Prostate gland (tissue), 2 donors: ENCODE results near the gene AVPI1. TPM values are rescaled to one million over a fixed set of nuclear protein-coding genes. Genes with fewer than 3 reads are reported as not detected.

Experiments used
- DNase-seq: peaks from one replicate; pipeline ENCODE4 v3.0.0-alpha.2; 2019; ENCODE audit warnings: low spot score
- H3K27ac ChIP-seq, 2 donors: fragments of 200-600 bp; sonication (generic); 2 replicates each; pipeline ENCODE4 v1.5.1; 2017 to 2019
- H3K27me3 ChIP-seq: fragments of 200-600 bp; sonication (generic); replicated peaks from 2 replicates; pipeline ENCODE4 v1.5.1; 2019; ENCODE audit not compliant: insufficient read depth
- H3K36me3 ChIP-seq, 2 donors: fragments of 200-600 bp; sonication (generic); 1 replicate in 1 of 2; 2 replicates in 1 of 2; pipeline versions ENCODE4 v1.5.1 to v1.8.1; 2017 to 2019
- H3K4me1 ChIP-seq: fragments of 200-600 bp; sonication (generic); replicated peaks from 2 replicates; pipeline ENCODE4 v1.5.1; 2019
- H3K4me3 ChIP-seq, 2 donors: fragments of 200-600 bp; sonication (generic); 2 replicates each; pipeline ENCODE4 v1.5.1; 2017 to 2019
- H3K9me3 ChIP-seq: fragments of 200-600 bp; sonication (generic); 2 replicates; pipeline ENCODE4 v1.5.1; 2017
- CTCF ChIP-seq, 4 experiments: fragments of 200-600 bp in 2 of 4; fragments of 450-650 bp in 2 of 4; sonication (generic) in 2 of 4; IDR thresholded peaks; 1 replicate in 3 of 4; 2 replicates in 1 of 4; pipeline ENCODE4 v1.5.1; 2016 to 2019; ENCODE audit warnings: antibody characterized with exemption in 4 of 4, mild to moderate bottlenecking in 2 of 4, moderate library complexity in 2 of 4
- POLR2A ChIP-seq: fragments of 450-650 bp; IDR thresholded peaks from one replicate; pipeline ENCODE4 v1.6.1; 2016; ENCODE audit warnings: antibody characterized with exemption, mild to moderate bottlenecking
- POLR2AphosphoS5 ChIP-seq: sonication (generic); formaldehyde crosslinking; IDR thresholded peaks from one replicate; pipeline ENCODE4 v1.6.1; 2017; ENCODE audit warnings: antibody characterized with exemption
- WGBS: methylation state at CpG from one replicate; pipeline ENCODE4 v1.1.5; 2018; 5-methylcytosine and 5-hydroxymethylcytosine counted together
- intact Hi-C: fragments of 100-400 bp; cut with DNase I; formaldehyde crosslinking; loops from one replicate; pipeline ENCODE4 v1.14.2; 2022
- total RNA-seq, 2 donors: library from RNA; depleted of rRNA; stranded (reverse); fragments of >200 nt; gene quantifications; one replicate each; pipeline ENCODE4 v1.1.0, GENCODE V29; 2016

Gene AVPI1
- total RNA-seq, 2 donors from 2014 or later: 17.0 to 28.6 TPM

GRCh38 chr10:97732052-97732359, 45.0 kb upstream of the AVPI1 start:
- no peaks in the 10 kb centered on the region for H3K27me3 ChIP-seq
- no peaks in the 10 kb centered on the region for H3K4me1 ChIP-seq
- H3K36me3 ChIP-seq: no peaks in the 10 kb centered on the region
- H3K9me3 ChIP-seq: no peaks in the 10 kb centered on the region
- no peak for DNase-seq
- TF ChIP-seq CTCF (IDR thresholded peaks at IDR 0.05): no peak
- no peak for TF ChIP-seq POLR2A
- TF ChIP-seq POLR2AphosphoS5: no peak
- intact Hi-C loops: loop anchor here (5.0 kb wide), 1 partner anchor 55 kb away; no protein-coding TSS in a partner anchor
- H3K4me3 ChIP-seq: no peak overlapping the region
- 71% methylated on average over 4 of the region's 4 CpGs for WGBS
- no peak overlapping the region for H3K27ac ChIP-seq

GRCh38 chr10:97731346-97732051, 44.5 kb upstream of the AVPI1 start:
- Histone ChIP-seq H3K9me3 (no peaks in the 10 kb centered on the region), H3K4me3 (no peak overlapping the region), H3K36me3 (no peaks in the 10 kb centered on the region), H3K27me3 (no peaks in the 10 kb centered on the region), H3K4me1 (no peaks in the 10 kb centered on the region), H3K27ac (no peak overlapping the region)
- intact Hi-C loops: loop anchor here (5.0 kb wide), 1 partner anchor 54 kb away; no protein-coding TSS in a partner anchor
- peak; percentile 51 to 93 (median 82) for TF ChIP-seq CTCF (IDR thresholded peaks at IDR 0.05)
- TF ChIP-seq POLR2AphosphoS5: peak; percentile 68
- no peak for TF ChIP-seq POLR2A
- DNase-seq: peak; percentile 71
- WGBS: 67% methylated on average over 9 of the region's 9 CpGs

GRCh38 chr10:97729014-97729413, 42.0 kb upstream of the AVPI1 start:
- no peak for TF ChIP-seq CTCF (IDR thresholded peaks at IDR 0.05)
- no peak for TF ChIP-seq POLR2A
- no peak for TF ChIP-seq POLR2AphosphoS5
- WGBS: 97% methylated on average over 5 of the region's 5 CpGs

GRCh38 chr10:97726636-97727178, 39.7 kb upstream of the AVPI1 start:
- Histone ChIP-seq H3K4me3 (no peak overlapping the region), H3K36me3 (no peaks in the 10 kb centered on the region), H3K27me3 (no peaks in the 10 kb centered on the region), H3K27ac (peak overlapping the region; percentile 3 to 53), H3K9me3 (no peaks in the 10 kb centered on the region), H3K4me1 (no peaks in the 10 kb centered on the region)
- peak; percentile 43 for DNase-seq
- TF ChIP-seq POLR2AphosphoS5 (peak; percentile 66), CTCF (IDR thresholded peaks at IDR 0.05) (no peak), POLR2A (peak; percentile 8)
- 32% methylated on average over 8 of the region's 8 CpGs for WGBS
- intact Hi-C loops: no loop called here

More at GRCh38 chr10:97729014-97729413, 42.0 kb upstream of the AVPI1 start:
- no peak overlapping the region for H3K4me3 ChIP-seq
- H3K27ac ChIP-seq: no peak overlapping the region
- no peaks in the 10 kb centered on the region for H3K27me3 ChIP-seq
- no peaks in the 10 kb centered on the region for H3K4me1 ChIP-seq
- DNase-seq: no peak
- H3K36me3 ChIP-seq: no peaks in the 10 kb centered on the region
- intact Hi-C loops: no loop called here
- H3K9me3 ChIP-seq: no peaks in the 10 kb centered on the region
